OCI-M2 (cell line): ENCODE results near the gene CFAP77.

Experiments
- DNase-seq: peaks from one replicate; lab custom pipeline; 2025; ENCODE audit not compliant: unreplicated experiment; lab: John Stamatoyannopoulos, UW

Gene CFAP77

GRCh38 chr9:132487351-132487791, 77.4 kb downstream of the CFAP77 start:
- no peak for DNase-seq

GRCh38 chr9:132487980-132488535, 78.0 kb downstream of the CFAP77 start:
- no peak for DNase-seq

GRCh38 chr9:132488626-132489025, 78.6 kb downstream of the CFAP77 start:
- DNase-seq: no peak

DNA sequence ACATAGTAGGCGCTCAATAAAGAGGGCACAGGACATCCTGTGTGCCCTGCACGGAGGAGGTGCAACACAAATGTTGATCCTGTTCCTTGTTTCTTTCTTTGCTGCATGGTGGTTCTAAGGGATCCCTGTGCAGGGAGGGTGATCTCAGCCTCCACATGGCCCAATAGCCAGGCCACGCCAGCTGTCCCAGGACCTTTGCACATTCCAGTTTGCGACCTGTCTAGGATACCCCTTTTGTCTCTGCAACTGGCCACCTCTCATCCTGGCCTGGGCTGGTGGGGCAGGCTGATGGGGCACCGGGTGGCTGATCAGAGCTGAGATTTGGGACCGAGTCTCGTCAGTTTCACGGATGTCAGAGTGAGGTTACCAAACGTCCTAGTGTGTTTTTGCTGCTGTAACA, 79.5 kb downstream of the CFAP77 start:
- no peak for DNase-seq

- DNase-seq: no peak
These were observed 84.8 kb downstream of the CFAP77 start for GRCh38 chr9:132494857-132495256.

- no peak for DNase-seq
These were observed 87.7 kb downstream of the CFAP77 start for GRCh38 chr9:132497731-132498130.

DNA sequence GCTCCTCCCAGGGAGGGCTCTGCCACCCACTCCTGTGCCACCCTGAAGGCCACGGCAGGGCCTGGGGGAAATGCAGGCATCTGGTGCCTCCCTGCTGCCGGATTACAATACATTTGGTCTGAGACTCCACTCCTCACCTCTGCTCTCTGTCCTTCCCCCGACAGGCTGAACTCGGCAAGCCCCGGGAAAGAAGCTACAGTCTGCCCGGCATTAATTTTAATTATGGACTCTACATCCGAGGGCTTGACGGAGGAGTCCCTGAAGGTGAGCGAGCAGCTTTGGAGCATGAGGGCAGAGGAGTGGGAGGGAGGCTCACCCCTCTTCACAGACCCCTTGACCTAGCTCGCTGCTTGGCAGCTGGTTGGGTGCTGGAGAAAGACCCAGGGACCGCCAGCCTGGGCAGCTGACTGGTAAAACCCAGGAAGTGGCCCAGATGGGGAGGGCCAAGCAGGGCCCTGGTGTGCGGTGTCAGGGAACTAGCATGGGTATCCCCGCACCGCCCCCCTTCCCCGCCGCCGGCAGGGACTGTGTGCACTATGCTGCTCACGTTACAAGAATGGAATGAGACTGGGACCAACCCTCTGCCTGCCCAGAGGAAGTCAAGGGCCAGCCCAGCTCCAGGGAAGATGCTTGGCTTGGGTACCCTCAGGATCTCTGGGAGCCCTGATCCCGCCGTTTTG, 88.7 kb downstream of the CFAP77 start:
- DNase-seq: no peak

DNA sequence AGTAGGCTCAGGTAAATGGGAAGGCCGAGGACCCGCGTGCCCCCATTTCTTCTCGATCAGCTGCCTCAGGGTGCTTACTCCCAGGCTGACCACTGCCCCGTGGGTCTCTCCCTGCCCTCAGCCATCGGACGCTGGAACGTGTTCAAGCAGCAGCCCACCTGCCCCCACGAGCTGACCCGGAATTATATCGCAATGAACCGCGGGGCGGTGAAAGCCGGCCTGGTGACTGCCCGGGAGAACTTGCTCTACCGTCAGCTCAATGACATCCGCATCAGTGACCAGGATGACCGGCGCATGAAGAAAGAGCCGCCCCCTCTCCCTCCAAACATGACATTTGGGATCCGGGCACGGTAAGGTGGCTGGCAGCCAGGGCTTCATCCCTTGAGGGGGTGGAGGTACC, 89.2 kb downstream of the CFAP77 start:
- no peak for DNase-seq

GRCh38 chr9:132500193-132500592, 90.2 kb downstream of the CFAP77 start:
- no peak for DNase-seq

DNA sequence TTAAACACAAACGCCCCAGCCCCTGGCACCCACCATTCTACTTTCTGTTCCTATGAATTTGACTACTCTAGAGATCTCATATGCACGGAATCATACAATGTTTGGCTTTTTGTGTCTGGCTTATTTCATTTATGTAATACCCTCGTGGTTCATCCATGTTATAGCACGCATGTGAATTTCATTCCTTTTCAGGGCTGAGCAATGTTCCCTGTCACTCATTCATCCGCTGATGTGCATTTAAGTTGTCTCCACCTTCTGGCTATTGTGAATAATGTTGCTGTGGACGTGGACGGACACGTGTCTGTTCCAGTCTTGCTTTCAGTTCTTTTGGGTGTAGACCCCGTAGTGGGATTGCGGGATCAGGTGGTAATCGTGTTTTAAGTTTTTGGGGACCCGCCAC, 92.5 kb downstream of the CFAP77 start:
- DNase-seq: no peak

- no peak for DNase-seq
These were observed 93.1 kb downstream of the CFAP77 start for GRCh38 chr9:132503116-132503515.

DNA sequence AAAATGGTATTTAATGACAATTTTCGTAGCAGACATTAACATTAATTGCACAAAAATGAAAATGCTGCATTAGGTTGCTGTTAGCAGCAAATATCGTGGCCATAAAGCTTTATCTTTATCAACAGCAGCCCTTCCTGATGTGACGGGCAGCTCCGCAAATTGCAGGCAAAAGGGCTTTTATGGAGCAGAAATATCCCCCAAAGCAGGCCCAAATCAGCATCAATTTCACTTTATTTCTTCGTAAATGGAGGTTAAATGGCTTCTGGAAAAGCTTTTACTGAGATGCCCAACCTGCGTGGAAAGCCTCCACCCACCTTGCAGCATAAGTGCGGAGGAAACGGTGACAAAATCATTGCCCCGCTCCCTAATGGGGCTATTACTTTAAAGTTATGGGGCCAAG, 94.5 kb downstream of the CFAP77 start:
- DNase-seq: no peak

GRCh38 chr9:132505991-132506655, 96.1 kb downstream of the CFAP77 start:
- DNase-seq: no peak

DNA sequence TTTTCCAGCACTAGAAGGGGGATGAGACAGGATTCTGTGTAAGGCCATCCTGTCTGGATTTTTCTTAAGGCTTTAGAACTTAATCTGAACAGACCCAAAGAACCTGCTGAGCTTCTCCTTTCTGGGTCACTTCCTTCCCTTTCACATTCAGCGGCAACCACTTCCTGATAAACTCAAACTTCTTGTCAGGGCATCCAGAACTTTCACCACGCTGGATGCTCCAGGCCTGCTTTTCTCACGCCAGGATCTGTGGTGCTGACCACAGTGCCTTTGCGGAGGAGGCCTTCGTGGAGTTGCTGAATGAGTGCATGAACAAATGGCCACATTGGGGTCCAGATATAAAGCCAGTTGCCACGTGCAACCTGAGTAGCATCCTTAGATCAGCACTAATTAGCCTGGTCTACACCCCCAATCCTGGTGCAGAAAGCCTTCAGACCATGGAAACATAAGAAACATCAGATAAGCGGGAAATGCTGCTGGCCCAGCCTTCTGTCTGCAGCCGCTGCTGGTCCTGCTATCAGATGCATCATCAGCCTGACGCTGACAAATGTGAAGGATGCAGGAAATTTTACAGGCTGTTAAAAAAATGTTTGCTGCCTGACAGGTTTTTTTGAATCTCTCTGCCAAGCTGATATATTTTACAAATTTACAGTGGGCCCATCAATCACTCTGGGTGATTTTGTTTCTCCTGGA, 97.1 kb downstream of the CFAP77 start:
- DNase-seq: no peak

- peak; percentile 1 for DNase-seq
These were observed 97.9 kb downstream of the CFAP77 start for GRCh38 chr9:132507670-132508469.

DNA sequence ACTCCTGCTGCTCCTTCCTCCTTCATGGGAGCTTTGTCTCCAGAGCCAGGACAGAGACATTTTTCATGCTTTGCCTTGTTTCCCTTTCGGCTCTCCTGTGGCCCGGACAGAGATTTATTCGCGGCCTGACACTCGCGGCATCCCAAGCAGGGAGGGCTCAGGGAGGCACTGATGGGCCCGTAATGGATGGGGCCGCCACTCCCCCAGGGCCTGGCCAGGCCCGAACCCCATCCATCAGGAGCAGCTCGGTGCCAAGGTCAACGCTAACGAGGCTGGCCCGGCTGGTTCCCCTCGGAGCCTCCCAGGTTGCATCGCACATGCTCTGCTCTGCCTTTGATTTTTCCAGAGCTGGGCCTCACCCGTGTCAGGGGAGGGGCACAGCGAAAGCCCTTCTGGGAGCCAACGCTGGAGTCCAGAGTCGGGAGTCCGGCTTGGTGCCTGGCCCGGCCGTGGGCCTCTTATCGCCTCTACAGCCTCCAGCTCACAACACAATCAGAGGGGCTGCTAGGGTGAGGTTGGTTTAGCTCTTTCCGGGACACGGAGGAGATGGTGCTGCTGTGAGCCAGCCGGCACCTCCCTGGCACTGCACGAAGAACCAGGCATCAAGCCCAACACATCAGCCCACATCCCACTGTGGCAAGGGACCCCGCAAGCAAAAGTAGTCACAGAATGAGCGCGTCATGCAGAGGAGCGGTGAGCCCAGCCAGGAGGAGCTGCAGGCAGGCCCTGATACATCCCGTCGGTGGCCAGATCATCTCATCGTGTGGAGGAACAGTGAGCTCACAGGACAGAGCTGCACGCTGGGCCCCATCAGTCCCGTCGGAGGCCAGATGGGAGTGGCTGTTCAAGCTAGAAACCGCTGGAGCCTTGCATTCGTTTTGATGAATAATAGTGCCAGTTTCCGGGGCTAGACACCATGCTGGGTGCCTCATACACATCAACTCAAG, 100.2 kb downstream of the CFAP77 start:
- DNase-seq: no peak

DNA sequence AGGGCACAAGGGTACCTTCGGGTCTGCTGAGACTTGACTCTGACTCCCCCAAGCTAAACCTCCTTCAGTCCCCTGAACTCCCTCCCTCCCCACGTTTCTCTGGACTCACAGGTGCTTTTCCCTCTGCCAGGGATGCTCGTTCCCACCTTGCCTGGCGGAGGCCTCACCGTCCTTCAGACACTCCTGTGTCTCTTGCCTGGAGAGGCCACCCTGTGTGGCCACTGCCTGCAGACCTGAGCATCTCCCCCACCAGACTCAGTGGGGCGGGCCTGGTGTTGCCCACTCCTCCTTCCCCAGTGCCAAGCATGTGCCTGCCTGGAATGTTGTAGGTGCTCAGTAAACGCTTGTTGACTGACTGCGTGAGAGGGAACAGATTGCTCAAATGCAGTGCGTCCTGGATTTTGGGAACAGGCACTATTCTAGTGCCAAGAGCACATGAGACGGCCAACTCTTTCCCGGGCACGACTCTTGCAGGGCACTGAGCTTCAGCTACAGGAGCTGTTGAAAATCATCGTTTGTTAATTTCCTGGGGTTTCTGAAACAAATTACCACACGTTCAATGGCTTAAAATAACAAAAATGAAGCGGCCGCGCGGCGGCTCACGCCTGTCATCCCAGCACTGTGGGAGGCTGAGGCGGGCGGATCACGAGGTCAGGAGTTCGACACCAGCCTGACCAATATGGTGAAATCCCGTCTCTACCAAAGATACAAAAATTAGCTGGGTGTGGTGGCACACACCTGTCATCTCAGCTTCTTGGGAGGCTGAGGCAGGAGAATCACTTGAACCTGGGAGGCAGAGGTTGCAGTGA, 101.4 kb downstream of the CFAP77 start:
- DNase-seq: no peak

DNA sequence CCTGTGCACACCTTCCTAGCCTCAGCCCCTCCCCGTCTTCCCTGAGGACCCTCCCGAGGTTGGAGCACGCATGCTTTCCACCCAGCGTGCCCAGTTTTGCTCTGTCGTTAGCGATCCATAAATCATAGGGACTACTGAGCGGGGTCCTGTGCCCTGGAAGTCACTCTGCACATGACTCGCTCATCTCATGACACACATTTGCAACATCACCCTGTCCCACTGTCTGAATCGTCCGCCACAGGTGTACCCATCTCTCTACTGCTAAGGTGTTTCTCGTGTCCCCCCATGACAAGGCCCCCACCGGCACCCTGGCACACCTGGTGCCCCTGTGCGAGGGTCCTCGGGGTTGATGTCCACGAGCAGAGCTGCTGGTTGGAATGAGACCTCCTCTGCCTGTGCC, 103.4 kb downstream of the CFAP77 start:
- DNase-seq: no peak
